Measurements from ENCODE around the gene ZNF165.

The ZNF165 gene

DNA sequence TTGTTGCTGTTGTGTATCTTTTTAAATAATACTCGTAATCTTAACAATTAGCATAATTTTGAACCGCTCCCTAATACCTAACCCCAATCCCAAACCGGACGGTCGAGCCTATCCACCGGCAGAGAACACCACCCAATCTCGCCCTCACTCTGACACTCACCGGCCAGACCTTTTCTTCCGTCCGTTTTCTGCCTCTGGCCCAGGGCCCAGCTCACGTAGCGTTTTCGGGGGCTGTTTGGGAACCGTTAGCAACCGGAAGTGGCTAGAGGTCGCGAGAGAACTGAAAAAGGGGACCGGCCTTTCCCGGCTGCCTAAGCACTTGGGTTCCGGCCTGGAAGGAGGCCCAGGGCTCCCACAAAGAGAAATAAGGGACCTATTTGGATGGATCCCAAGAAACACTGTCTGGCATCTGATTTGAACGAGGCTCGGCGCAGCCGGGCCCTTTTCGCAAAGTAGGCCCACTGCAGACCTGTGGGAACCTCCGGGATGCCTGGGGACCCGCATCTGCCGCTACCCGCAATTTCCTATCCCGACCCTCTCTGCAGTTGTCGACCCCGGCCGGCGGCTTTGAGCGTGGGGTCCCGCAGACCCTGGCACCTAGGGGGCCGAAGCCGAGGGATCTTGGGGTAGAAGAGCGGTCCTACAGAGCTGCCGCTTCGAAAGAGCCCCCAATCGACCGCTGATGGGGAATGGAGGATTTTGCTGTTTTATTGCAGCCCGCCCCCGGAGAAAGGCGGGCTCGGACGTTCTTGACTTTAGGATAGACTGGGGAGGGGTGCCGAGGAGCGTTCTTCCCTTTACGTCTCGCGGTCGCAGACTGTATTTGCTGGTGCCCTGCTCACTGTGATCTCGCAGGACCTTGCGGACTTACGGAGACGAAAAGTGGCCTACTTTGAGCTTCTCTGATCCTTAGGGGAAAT lies 56.5 kb downstream of the ZNF165 start (continued):
- peak; percentile 16; the same call in 1 of the 2 replicates for TF ChIP-seq ZNF623 (tag by site-specific recombination; IDR thresholded peaks at IDR 0.05)
- TF ChIP-seq KLF10 (tag by site-specific recombination; IDR thresholded peaks at IDR 0.05) = peak; percentile 58; the same call in 1 of the 2 replicates
- TF ChIP-seq, protein P1, sequence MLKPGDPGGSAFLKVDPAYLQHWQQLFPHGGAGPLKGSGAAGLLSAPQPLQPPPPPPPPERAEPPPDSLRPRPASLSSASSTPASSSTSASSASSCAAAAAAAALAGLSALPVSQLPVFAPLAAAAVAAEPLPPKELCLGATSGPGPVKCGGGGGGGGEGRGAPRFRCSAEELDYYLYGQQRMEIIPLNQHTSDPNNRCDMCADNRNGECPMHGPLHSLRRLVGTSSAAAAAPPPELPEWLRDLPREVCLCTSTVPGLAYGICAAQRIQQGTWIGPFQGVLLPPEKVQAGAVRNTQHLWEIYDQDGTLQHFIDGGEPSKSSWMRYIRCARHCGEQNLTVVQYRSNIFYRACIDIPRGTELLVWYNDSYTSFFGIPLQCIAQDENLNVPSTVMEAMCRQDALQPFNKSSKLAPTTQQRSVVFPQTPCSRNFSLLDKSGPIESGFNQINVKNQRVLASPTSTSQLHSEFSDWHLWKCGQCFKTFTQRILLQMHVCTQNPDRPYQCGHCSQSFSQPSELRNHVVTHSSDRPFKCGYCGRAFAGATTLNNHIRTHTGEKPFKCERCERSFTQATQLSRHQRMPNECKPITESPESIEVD (tag by site-specific recombination; IDR thresholded peaks at IDR 0.05) = no peak
- TF ChIP-seq, protein P2, sequence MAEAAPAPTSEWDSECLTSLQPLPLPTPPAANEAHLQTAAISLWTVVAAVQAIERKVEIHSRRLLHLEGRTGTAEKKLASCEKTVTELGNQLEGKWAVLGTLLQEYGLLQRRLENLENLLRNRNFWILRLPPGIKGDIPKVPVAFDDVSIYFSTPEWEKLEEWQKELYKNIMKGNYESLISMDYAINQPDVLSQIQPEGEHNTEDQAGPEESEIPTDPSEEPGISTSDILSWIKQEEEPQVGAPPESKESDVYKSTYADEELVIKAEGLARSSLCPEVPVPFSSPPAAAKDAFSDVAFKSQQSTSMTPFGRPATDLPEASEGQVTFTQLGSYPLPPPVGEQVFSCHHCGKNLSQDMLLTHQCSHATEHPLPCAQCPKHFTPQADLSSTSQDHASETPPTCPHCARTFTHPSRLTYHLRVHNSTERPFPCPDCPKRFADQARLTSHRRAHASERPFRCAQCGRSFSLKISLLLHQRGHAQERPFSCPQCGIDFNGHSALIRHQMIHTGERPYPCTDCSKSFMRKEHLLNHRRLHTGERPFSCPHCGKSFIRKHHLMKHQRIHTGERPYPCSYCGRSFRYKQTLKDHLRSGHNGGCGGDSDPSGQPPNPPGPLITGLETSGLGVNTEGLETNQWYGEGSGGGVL (tag by site-specific recombination; IDR thresholded peaks at IDR 0.05) = peak; percentile 32; the same call in 1 of the 2 replicates
- 0 out of 2 replicates have a peak, but pooled peaks have one; percentile 32 for TF ChIP-seq ZNF37A (tag by site-specific recombination; IDR thresholded peaks at IDR 0.05)
- TF ChIP-seq ZNF248 (tag by site-specific recombination; IDR thresholded peaks at IDR 0.05) = no peak
- TF ChIP-seq KLF8 (tag by site-specific recombination; IDR thresholded peaks at IDR 0.05) = peak; percentile 75; the same call in 1 of the 2 replicates
- TF ChIP-seq ZNF23 (tag by site-specific recombination; IDR thresholded peaks at IDR 0.05; ENCODE audit: borderline replicate concordance) = no peak
- no peak; the same call in 1 of the 2 replicates for TF ChIP-seq ZIC2 (tag by site-specific recombination; IDR thresholded peaks at IDR 0.05)
- peak; percentile 62 for TF ChIP-seq GLIS2 (tag by site-specific recombination; IDR thresholded peaks at IDR 0.05)
- 0 out of 2 replicates have a peak, but pooled peaks have one; percentile 14 for TF ChIP-seq ZBTB7A (tag by site-specific recombination; IDR thresholded peaks at IDR 0.05; ENCODE audit: low read depth)
- no peak for TF ChIP-seq ZNF140 (tag by site-specific recombination; IDR thresholded peaks at IDR 0.05)
- TF ChIP-seq, protein P3, sequence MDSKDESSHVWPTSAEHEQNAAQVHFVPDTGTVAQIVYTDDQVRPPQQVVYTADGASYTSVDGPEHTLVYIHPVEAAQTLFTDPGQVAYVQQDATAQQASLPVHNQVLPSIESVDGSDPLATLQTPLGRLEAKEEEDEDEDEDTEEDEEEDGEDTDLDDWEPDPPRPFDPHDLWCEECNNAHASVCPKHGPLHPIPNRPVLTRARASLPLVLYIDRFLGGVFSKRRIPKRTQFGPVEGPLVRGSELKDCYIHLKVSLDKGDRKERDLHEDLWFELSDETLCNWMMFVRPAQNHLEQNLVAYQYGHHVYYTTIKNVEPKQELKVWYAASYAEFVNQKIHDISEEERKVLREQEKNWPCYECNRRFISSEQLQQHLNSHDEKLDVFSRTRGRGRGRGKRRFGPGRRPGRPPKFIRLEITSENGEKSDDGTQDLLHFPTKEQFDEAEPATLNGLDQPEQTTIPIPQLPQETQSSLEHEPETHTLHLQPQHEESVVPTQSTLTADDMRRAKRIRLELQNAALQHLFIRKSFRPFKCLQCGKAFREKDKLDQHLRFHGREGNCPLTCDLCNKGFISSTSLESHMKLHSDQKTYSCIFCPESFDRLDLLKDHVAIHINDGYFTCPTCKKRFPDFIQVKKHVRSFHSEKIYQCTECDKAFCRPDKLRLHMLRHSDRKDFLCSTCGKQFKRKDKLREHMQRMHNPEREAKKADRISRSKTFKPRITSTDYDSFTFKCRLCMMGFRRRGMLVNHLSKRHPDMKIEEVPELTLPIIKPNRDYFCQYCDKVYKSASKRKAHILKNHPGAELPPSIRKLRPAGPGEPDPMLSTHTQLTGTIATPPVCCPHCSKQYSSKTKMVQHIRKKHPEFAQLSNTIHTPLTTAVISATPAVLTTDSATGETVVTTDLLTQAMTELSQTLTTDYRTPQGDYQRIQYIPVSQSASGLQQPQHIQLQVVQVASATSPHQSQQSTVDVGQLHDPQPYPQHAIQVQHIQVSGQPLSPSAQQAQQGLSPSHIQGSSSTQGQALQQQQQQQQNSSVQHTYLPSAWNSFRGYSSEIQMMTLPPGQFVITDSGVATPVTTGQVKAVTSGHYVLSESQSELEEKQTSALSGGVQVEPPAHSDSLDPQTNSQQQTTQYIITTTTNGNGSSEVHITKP (tag by site-specific recombination; IDR thresholded peaks at IDR 0.05) = peak; percentile 62
- TF ChIP-seq ZNF24 (tag by site-specific recombination; IDR thresholded peaks at IDR 0.05) = peak; percentile 93
- TF ChIP-seq, protein P4, sequence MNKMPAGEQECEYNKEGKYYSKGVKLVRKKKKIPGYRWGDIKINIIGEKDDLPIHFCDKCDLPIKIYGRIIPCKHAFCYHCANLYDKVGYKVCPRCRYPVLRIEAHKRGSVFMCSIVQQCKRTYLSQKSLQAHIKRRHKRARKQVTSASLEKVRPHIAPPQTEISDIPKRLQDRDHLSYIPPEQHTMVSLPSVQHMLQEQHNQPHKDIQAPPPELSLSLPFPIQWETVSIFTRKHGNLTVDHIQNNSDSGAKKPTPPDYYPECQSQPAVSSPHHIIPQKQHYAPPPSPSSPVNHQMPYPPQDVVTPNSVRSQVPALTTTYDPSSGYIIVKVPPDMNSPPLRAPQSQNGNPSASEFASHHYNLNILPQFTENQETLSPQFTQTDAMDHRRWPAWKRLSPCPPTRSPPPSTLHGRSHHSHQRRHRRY (tag by site-specific recombination; IDR thresholded peaks at IDR 0.05) = no peak
- peak; percentile 56; the same call in 1 of the 2 replicates for TF ChIP-seq ZBTB21 (tag by site-specific recombination; IDR thresholded peaks at IDR 0.05)
- TF ChIP-seq ZNF677 (tag by site-specific recombination; IDR thresholded peaks at IDR 0.05) = no peak
- TF ChIP-seq ZEB2 (tag by site-specific recombination; IDR thresholded peaks at IDR 0.05) = peak; percentile 80; the same call in 1 of the 2 replicates
- 0 out of 2 replicates have a peak, but pooled peaks have one; percentile 9 for TF ChIP-seq EGR2 (tag by site-specific recombination; IDR thresholded peaks at IDR 0.05; ENCODE audit: low read depth)
- TF ChIP-seq, protein P5, sequence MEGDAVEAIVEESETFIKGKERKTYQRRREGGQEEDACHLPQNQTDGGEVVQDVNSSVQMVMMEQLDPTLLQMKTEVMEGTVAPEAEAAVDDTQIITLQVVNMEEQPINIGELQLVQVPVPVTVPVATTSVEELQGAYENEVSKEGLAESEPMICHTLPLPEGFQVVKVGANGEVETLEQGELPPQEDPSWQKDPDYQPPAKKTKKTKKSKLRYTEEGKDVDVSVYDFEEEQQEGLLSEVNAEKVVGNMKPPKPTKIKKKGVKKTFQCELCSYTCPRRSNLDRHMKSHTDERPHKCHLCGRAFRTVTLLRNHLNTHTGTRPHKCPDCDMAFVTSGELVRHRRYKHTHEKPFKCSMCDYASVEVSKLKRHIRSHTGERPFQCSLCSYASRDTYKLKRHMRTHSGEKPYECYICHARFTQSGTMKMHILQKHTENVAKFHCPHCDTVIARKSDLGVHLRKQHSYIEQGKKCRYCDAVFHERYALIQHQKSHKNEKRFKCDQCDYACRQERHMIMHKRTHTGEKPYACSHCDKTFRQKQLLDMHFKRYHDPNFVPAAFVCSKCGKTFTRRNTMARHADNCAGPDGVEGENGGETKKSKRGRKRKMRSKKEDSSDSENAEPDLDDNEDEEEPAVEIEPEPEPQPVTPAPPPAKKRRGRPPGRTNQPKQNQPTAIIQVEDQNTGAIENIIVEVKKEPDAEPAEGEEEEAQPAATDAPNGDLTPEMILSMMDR (tag by site-specific recombination; IDR thresholded peaks at IDR 0.05) = peak; percentile 34; the same call in 1 of the 2 replicates
- TF ChIP-seq, protein P6, sequence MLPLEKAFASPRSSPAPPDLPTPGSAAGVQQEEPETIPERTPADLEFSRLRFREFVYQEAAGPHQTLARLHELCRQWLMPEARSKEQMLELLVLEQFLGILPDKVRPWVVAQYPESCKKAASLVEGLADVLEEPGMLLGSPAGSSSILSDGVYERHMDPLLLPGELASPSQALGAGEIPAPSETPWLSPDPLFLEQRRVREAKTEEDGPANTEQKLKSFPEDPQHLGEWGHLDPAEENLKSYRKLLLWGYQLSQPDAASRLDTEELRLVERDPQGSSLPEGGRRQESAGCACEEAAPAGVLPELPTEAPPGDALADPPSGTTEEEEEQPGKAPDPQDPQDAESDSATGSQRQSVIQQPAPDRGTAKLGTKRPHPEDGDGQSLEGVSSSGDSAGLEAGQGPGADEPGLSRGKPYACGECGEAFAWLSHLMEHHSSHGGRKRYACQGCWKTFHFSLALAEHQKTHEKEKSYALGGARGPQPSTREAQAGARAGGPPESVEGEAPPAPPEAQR (tag by site-specific recombination; IDR thresholded peaks at IDR 0.05) = peak; percentile 53; the same call in 1 of the 2 replicates
- TF ChIP-seq ZNF416 (tag by site-specific recombination; IDR thresholded peaks at IDR 0.05) = no peak
- TF ChIP-seq OVOL3 (tag by site-specific recombination; IDR thresholded peaks at IDR 0.05) = peak; percentile 98
- peak; percentile 91 for TF ChIP-seq ZXDB (tag by site-specific recombination; IDR thresholded peaks at IDR 0.05)
- TF ChIP-seq ZNF664 (tag by site-specific recombination; IDR thresholded peaks at IDR 0.05) = peak; percentile 56; the same call in 1 of the 2 replicates
- TF ChIP-seq TCF7L2 (IDR thresholded peaks at IDR 0.05; ENCODE audit: borderline replicate concordance, low read depth, low read length) = no peak

Measured in HEK293 (cell line).